ENCODE data around the gene ARID3B. TPM values are rescaled to one million over a fixed set of nuclear protein-coding genes. Genes with fewer than 3 reads are reported as not detected.

The ARID3B gene
- total and polyA plus RNA-seq, 2 of the 13 experiments (the other 11 are each of a cell fraction or from before 2014, with no cell fraction given) = 5.3 to 12.8 TPM

DNA sequence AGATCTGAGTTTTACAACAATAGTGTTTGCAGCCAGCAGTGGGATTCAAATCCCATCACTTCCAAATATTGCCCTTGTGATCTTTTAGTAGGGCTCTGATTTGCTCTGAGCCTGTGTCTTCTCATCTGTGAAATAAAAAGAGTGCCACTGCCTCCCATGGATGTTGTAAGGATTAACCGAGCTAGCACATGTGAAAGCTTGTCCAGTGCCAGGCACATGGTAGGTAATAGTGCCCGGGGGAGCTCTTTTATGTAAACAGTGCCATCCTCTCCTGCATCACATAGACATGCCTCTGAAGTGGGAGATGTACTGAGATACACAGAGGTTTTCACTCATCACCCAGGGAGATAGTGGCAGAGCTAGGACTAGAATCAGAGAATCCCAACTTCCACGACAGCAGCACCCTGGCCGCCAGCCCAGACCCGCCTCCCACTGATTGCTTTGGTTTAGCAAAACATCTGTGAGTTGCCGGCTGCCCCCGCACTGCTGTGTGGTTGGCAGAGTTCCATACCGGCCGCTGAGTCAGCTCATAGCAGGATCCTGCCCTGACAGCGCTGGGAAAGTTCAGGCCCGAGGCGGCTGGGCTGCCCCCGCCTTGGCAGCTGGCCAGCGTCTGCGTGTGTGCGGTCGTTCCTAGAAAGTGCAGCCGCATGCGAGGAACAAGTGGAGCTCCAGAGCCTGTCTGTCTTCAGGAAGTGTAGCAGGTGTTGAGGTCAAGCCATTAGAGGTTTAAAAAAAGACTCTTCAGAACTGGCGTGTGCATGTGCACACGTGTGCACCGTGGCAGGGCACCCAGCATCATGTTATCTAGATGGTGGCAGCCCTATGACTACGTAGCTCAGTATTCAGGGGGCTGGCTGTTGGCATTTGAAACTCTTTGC is 5.0 kb downstream of the ARID3B start (continued):
- TF ChIP-seq, protein P1, sequence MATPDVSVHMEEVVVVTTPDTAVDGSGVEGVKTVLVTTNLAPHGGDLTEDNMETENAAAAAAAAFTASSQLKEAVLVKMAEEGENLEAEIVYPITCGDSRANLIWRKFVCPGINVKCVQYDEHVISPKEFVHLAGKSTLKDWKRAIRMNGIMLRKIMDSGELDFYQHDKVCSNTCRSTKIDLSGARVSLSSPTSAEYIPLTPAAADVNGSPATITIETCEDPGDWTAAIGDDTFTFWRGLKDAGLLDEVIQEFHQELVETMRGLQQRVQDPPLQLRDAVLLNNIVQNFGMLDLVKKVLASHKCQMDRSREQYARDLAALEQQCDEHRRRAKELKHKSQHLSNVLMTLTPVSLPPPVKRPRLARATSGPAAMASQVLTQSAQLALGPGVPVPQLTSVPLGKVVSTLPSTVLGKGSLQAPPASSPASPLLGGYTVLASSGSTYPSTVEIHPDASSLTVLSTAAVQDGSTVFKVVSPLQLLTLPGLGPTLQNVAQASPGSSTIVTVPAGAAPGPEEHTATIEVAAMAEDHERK (CRISPR knock-in tag; IDR thresholded peaks at IDR 0.05; ENCODE audit: low read depth) = no peak
- no peak for TF ChIP-seq EZH2 (conservative IDR thresholded peaks at IDR 0.05; ENCODE audit: low read depth, low read length)
- TF ChIP-seq, protein P2, sequence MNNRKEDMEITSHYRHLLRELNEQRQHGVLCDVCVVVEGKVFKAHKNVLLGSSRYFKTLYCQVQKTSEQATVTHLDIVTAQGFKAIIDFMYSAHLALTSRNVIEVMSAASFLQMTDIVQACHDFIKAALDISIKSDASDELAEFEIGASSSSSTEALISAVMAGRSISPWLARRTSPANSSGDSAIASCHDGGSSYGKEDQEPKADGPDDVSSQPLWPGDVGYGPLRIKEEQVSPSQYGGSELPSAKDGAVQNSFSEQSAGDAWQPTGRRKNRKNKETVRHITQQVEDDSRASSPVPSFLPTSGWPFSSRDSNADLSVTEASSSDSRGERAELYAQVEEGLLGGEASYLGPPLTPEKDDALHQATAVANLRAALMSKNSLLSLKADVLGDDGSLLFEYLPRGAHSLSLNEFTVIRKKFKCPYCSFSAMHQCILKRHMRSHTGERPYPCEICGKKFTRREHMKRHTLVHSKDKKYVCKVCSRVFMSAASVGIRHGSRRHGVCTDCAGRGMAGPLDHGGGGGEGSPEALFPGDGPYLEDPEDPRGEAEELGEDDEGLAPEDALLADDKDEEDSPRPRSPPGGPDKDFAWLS (CRISPR knock-in tag; IDR thresholded peaks at IDR 0.05; ENCODE audit: borderline replicate concordance) = no peak
- TF ChIP-seq ZNF598 (CRISPR knock-in tag; IDR thresholded peaks at IDR 0.05; ENCODE audit: borderline replicate concordance) = 0 out of 2 replicates have a peak, but pooled peaks have one; percentile 70
- TF ChIP-seq PAF1 (CRISPR knock-in tag; IDR thresholded peaks at IDR 0.05) = no peak
- TF ChIP-seq WIZ (CRISPR knock-in tag; IDR thresholded peaks at IDR 0.05) = no peak
- TF ChIP-seq JUND (CRISPR knock-in tag; IDR thresholded peaks at IDR 0.05) = peak; percentile 87; the same call in 1 of the 2 replicates
- no peak; the same call in 1 of the 2 replicates for TF ChIP-seq SSRP1 (CRISPR knock-in tag; IDR thresholded peaks at IDR 0.05)
- no peak for TF ChIP-seq ATAD3A (CRISPR knock-in tag; IDR thresholded peaks at IDR 0.05)
- TF ChIP-seq HMGA1 (CRISPR knock-in tag; conservative IDR thresholded peaks at IDR 0.05) = no peak
- TF ChIP-seq ZFP36 (IDR thresholded peaks at IDR 0.05; ENCODE audit: borderline replicate concordance, low read depth, low read length, partially characterized antibody) = no peak
- no peak for TF ChIP-seq CHD2 (IDR thresholded peaks at IDR 0.05; ENCODE audit: low read depth, low read length)
- TF ChIP-seq ZFP36L2 (CRISPR knock-in tag; IDR thresholded peaks at IDR 0.05) = no peak
- no peak; the same call in 1 of the 2 replicates for TF ChIP-seq KDM5A (IDR thresholded peaks at IDR 0.05; ENCODE audit: borderline replicate concordance, low read length)
- TF ChIP-seq, protein P3, sequence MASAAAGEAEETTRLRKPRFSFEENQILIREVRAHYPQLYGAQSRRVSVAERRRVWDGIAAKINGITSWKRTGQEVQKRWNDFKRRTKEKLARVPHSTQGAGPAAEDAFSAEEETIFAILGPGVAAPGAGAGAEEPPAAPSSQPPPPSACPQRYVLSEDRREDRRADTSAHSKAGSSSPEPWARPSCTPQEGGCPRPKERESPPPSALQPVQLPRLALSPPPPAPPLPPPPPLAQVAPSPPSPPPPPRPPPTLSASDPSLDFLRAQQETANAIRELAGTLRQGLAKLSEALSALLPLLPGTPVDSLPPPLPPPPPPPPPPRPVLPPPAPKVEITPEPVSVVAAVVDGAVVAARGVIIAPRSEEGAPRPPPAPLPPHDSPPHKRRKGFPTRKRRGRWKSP (CRISPR knock-in tag; IDR thresholded peaks at IDR 0.05) = peak; percentile 92
- TF ChIP-seq GATA4 (IDR thresholded peaks at IDR 0.05; ENCODE audit: borderline replicate concordance, low read depth) = 0 out of 2 replicates have a peak, but pooled peaks have one; percentile 42
- TF ChIP-seq, protein P4, sequence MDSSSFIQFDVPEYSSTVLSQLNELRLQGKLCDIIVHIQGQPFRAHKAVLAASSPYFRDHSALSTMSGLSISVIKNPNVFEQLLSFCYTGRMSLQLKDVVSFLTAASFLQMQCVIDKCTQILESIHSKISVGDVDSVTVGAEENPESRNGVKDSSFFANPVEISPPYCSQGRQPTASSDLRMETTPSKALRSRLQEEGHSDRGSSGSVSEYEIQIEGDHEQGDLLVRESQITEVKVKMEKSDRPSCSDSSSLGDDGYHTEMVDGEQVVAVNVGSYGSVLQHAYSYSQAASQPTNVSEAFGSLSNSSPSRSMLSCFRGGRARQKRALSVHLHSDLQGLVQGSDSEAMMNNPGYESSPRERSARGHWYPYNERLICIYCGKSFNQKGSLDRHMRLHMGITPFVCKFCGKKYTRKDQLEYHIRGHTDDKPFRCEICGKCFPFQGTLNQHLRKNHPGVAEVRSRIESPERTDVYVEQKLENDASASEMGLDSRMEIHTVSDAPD (CRISPR knock-in tag; IDR thresholded peaks at IDR 0.05) = peak; percentile 52; the same call in 1 of the 2 replicates
- peak; percentile 67 for TF ChIP-seq PHF20 (CRISPR knock-in tag; IDR thresholded peaks at IDR 0.05)
- no peak for TF ChIP-seq SRSF9 (IDR thresholded peaks at IDR 0.05; ENCODE audit: borderline replicate concordance, insufficient read depth, low read depth, low read length, poor library complexity, severe bottlenecking)
- TF ChIP-seq ZNF616 (CRISPR knock-in tag; IDR thresholded peaks at IDR 0.05; ENCODE audit: low read depth) = no peak
- TF ChIP-seq, protein P5, sequence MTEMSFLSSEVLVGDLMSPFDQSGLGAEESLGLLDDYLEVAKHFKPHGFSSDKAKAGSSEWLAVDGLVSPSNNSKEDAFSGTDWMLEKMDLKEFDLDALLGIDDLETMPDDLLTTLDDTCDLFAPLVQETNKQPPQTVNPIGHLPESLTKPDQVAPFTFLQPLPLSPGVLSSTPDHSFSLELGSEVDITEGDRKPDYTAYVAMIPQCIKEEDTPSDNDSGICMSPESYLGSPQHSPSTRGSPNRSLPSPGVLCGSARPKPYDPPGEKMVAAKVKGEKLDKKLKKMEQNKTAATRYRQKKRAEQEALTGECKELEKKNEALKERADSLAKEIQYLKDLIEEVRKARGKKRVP (CRISPR knock-in tag; IDR thresholded peaks at IDR 0.05) = peak in 1 of 2 experiments; percentile 59; a peak in 1 of 4 replicates

Measured in HepG2 (cell line).